HCT116 (cell line): ENCODE results near the gene MYCL. TPM values are rescaled to one million over a fixed set of nuclear protein-coding genes. Genes with fewer than 3 reads are reported as not detected.
A peak's percentile ranks its signal among the peaks of the same experiment; 100 is the strongest.

Experiments used
- ATAC-seq: fragments of 200-7000 bp; cut with Tn5 transposase; 2 replicates; pipeline ENCODE4 v1.9.1; 2020; ENCODE audit warnings: mild to moderate bottlenecking, moderate library complexity
- BruUV-seq: library from RNA; stranded (reverse); fragments of 400-500 nt; replicated peaks from 2 replicates; lab custom pipeline; 2021; lab: Mats Ljungman, UMichigan
- CTCF ChIA-PET: fragments of 300-600 bp; sonication (Branson Sonifier 250); formaldehyde crosslinking; loops from one replicate; lab custom pipeline; 2021; ENCODE audit warnings: antibody characterized with exemption; lab: Charles Lee
- POLR2A ChIA-PET: fragments of 300-600, 350-600 bp; sonication (Branson Sonifier 250); formaldehyde crosslinking; loops from one replicate; lab custom pipeline; 2021; ENCODE audit warnings: antibody characterized with exemption; lab: Charles Lee
- RAD21 ChIA-PET, 2 experiments: fragments of 300-600 bp; sonication (Branson Sonifier 250); formaldehyde crosslinking; loops; one replicate each; lab custom pipeline; 2023; ENCODE audit warnings: low total read pairs in 2 of 2; ENCODE audit not compliant: uncharacterized antibody in 2 of 2, unreplicated experiment in 2 of 2, low non-redundant PET in 1 of 2; lab: Charles Lee
- DNase-seq: peaks from one replicate; pipeline ENCODE4 v3.0.0-alpha.2; 2010; ENCODE audit warnings: low read depth, low spot score
- H2AFZ ChIP-seq: fragments of 200-600 bp; shearing (Covaris generic), sonication (generic); 2 replicates; pipeline ENCODE4 v1.6.1; 2017; ENCODE audit warnings: low read depth, mixed run types, mixed read lengths, antibody characterized with exemption, low read length; ENCODE audit not compliant: poor library complexity, severe bottlenecking
- H3K27ac ChIP-seq: 2 replicates; pipeline ENCODE4 v1.5.1; 2012; ENCODE audit warnings: low read depth, low read length
- H3K27me3 ChIP-seq: fragments of 200-600 bp; sonication (generic); 2 replicates; pipeline ENCODE4 v1.6.1; 2016; ENCODE audit warnings: mixed run types, low read length, mixed read lengths; ENCODE audit not compliant: insufficient read depth
- H3K36me3 ChIP-seq, 2 experiments: fragments of 200-500 bp in 1 of 2; fragments of 200-600 bp in 1 of 2; sonication (Bioruptor generic) in 1 of 2; sonication (generic) in 1 of 2; 2 replicates each; pipeline versions ENCODE4 v1.5.1 to v1.6.1; 2014 to 2016; ENCODE audit warnings: low read length in 2 of 2, inconsistent platforms in 1 of 2, mixed read lengths in 1 of 2, mixed run types in 1 of 2; ENCODE audit not compliant: insufficient read depth in 2 of 2, control insufficient read depth in 1 of 2
- H3K4me1 ChIP-seq, 2 experiments: fragments of 200-600 bp in 1 of 2; sonication (generic) in 1 of 2; 2 replicates each; pipeline versions ENCODE4 v1.5.1 to v1.6.1; 2012 to 2017; ENCODE audit warnings: low read length in 2 of 2, inconsistent platforms in 1 of 2, mild to moderate bottlenecking in 1 of 2, mixed read lengths in 1 of 2, mixed run types in 1 of 2, moderate library complexity in 1 of 2; ENCODE audit not compliant: insufficient read depth in 2 of 2, control insufficient read depth in 1 of 2
- H3K4me2 ChIP-seq: fragments of 200-600 bp; sonication (generic); 2 replicates; pipeline ENCODE4 v1.6.1; 2017; ENCODE audit warnings: mixed run types, low read length, mixed read lengths
- H3K4me3 ChIP-seq, 2 experiments: fragments of 200-600 bp in 1 of 2; sonication (generic) in 1 of 2; replicated peaks in 1 of 2; 2 replicates each; pipeline ENCODE4 v1.5.1; 2011 to 2016; ENCODE audit warnings: low read length in 2 of 2, control low read depth in 1 of 2, low read depth in 1 of 2, mild to moderate bottlenecking in 1 of 2, mixed read lengths in 1 of 2, mixed run types in 1 of 2
- H3K79me2 ChIP-seq: fragments of 200-600 bp; sonication (generic); 2 replicates; pipeline ENCODE4 v1.6.1; 2017; ENCODE audit warnings: mild to moderate bottlenecking, mixed run types, low read length, moderate library complexity, mixed read lengths; ENCODE audit not compliant: insufficient read depth
- H3K9ac ChIP-seq: fragments of 200-600 bp; sonication (generic); 2 replicates; pipeline ENCODE4 v1.6.1; 2016; ENCODE audit warnings: low read length, mixed read lengths
- H3K9me2 ChIP-seq: fragments of 200-600 bp; sonication (generic), shearing (Covaris generic); 2 replicates; pipeline ENCODE4 v1.6.1; 2017; ENCODE audit warnings: mixed run types, mild to moderate bottlenecking, moderate library complexity; ENCODE audit not compliant: insufficient read depth
- H3K9me3 ChIP-seq, 2 experiments: fragments of 200-500 bp in 1 of 2; fragments of 200-600 bp in 1 of 2; sonication (Bioruptor generic) in 1 of 2; sonication (generic) in 1 of 2; 2 replicates each; pipeline ENCODE4 v1.6.1; 2014 to 2017; ENCODE audit warnings: low read length in 2 of 2, mixed read lengths in 2 of 2, inconsistent platforms in 1 of 2, low read depth in 1 of 2, mild to moderate bottlenecking in 1 of 2, mixed run types in 1 of 2, moderate library complexity in 1 of 2; ENCODE audit not compliant: control insufficient read depth in 1 of 2, insufficient read depth in 1 of 2
- H4K20me1 ChIP-seq: fragments of 200-600 bp; sonication (generic), shearing (Covaris generic); 2 replicates; pipeline ENCODE4 v1.6.1; 2017; ENCODE audit warnings: mixed run types, mild to moderate bottlenecking, moderate library complexity; ENCODE audit not compliant: insufficient read depth
- CTCF ChIP-seq, 3 experiments: fragments of 200-600 bp in 1 of 3; sonication (generic) in 1 of 3; IDR thresholded peaks in 2 of 3; conservative IDR thresholded peaks in 1 of 3; 2 replicates each; pipeline ENCODE4 v1.5.1; 2012 to 2017; ENCODE audit warnings: low read depth in 2 of 3, low read length in 2 of 3, antibody characterized with exemption in 1 of 3, borderline replicate concordance in 1 of 3, control low read depth in 1 of 3, mild to moderate bottlenecking in 1 of 3, mixed read lengths in 1 of 3, mixed run types in 1 of 3, moderate library complexity in 1 of 3; ENCODE audit not compliant: insufficient read depth in 1 of 3
- FOSL1 ChIP-seq: IDR thresholded peaks from 2 replicates; pipeline ENCODE4 v1.6.1; 2012; ENCODE audit warnings: low read depth
- JUND ChIP-seq: IDR thresholded peaks from 2 replicates; pipeline ENCODE4 v1.6.1; 2012
- RAD21 ChIP-seq: IDR thresholded peaks from 2 replicates; pipeline ENCODE4 v1.6.1; 2012; ENCODE audit warnings: low read depth, mild to moderate bottlenecking
- TCF7L2 ChIP-seq: IDR thresholded peaks from 2 replicates; pipeline ENCODE4 v1.7.0; 2011; ENCODE audit warnings: borderline replicate concordance, inconsistent platforms; ENCODE audit not compliant: insufficient read depth, insufficient read length; ENCODE audit errors: extremely low read depth
- YY1 ChIP-seq: IDR thresholded peaks from 2 replicates; pipeline ENCODE4 v1.6.1; 2011; ENCODE audit warnings: low read length, low read depth, moderate library complexity, mild to moderate bottlenecking; ENCODE audit not compliant: insufficient replicate concordance; ENCODE audit errors: extremely low read depth
- ZBTB33 ChIP-seq: IDR thresholded peaks from 2 replicates; pipeline ENCODE4 v1.6.1; 2011; ENCODE audit warnings: mild to moderate bottlenecking, low read length, moderate library complexity; ENCODE audit not compliant: insufficient replicate concordance; ENCODE audit errors: extremely low read depth
- ZFX ChIP-seq: fragments of 450-650 bp; IDR thresholded peaks from 2 replicates; pipeline ENCODE4 v1.6.1; 2017
- intact Hi-C: fragments of 100-400 bp; cut with micrococcal nuclease; formaldehyde crosslinking; loops from 2 replicates; pipeline ENCODE4 v1.10.0; 2022
- total RNA-seq: library from RNA; stranded (reverse); gene quantifications from one replicate; pipeline ENCODE4 v1.2.1, GENCODE V29; 2021; ENCODE audit not compliant: unreplicated experiment

The MYCL gene
- total RNA-seq, 1 experiment from 2014 or later = 10.0 TPM

- no TSS peak for BruUV-seq
- no peaks in the 10 kb centered on the region; the same call in 1 of the 2 replicates for H3K27me3 ChIP-seq
- ATAC-seq = no peak
- H3K9me2 ChIP-seq = no peaks in the 10 kb centered on the region
- peaks cover 62% of the 10 kb centered on the region for H3K79me2 ChIP-seq
- CTCF ChIA-PET = no interaction called here
- POLR2A ChIA-PET = no interaction called here
- H3K27ac ChIP-seq = no peak overlapping the region
- peak overlapping the region; percentile 84 to 93 for H3K4me3 ChIP-seq
- H3K4me1 ChIP-seq = peaks cover 8 to 18% of the 10 kb centered on the region in 2 experiments; a peak in 3 of 4 replicates
- no peak overlapping the region for H2AFZ ChIP-seq
- RAD21 ChIA-PET = no interaction called here
- H3K36me3 ChIP-seq = peaks cover 0 to 3% of the 10 kb centered on the region in 2 experiments; a peak in 1 of 4 replicates
- TF ChIP-seq YY1 (no peak), ZBTB33 (no peak)
- intact Hi-C loops = no loop called here
- H3K4me2 ChIP-seq = peak overlapping the region; percentile 91
- no peaks in the 10 kb centered on the region for H3K9me3 ChIP-seq
- 0 out of 2 replicates have a peak, but pooled peaks cover 9% of the 10 kb centered on the region for H4K20me1 ChIP-seq
- H3K9ac ChIP-seq = peak overlapping the region; percentile 85
- DNase-seq = no peak
These were observed 19.6 kb downstream of the MYCL start for GRCh38 chr1:39882152-39882551.

GRCh38 chr1:39877980-39878956 lies 23.4 kb downstream of the MYCL start:
- H3K4me3 ChIP-seq = no peak overlapping the region
- no peak overlapping the region for H3K9ac ChIP-seq
- peaks cover 5% of the 10 kb centered on the region in 2 experiments; a peak in 2 of 4 replicates for H3K36me3 ChIP-seq
- H4K20me1 ChIP-seq = peaks cover 15% of the 10 kb centered on the region
- no peaks in the 10 kb centered on the region for H3K9me3 ChIP-seq
- ChIA-PET RAD21 (no interaction called here), POLR2A (no interaction called here), CTCF (no interaction called here)
- H3K27ac ChIP-seq = no peak overlapping the region
- H3K4me2 ChIP-seq = no peak overlapping the region
- intact Hi-C loops = no loop called here
- no peaks in the 10 kb centered on the region for H3K27me3 ChIP-seq
- no TSS peak for BruUV-seq
- DNase-seq (no peak), ATAC-seq (no peak)
- H3K79me2 ChIP-seq = peaks cover 100% of the 10 kb centered on the region
- peaks cover 4 to 10% of the 10 kb centered on the region in 2 experiments; a peak in 3 of 4 replicates for H3K4me1 ChIP-seq
- no peak overlapping the region for H2AFZ ChIP-seq
- no peaks in the 10 kb centered on the region for H3K9me2 ChIP-seq
- no peak for TF ChIP-seq CTCF (IDR thresholded peaks at IDR 0.05 in 2 of 3, conservative IDR thresholded peaks at IDR 0.05 in 1 of 3; ENCODE audit: borderline replicate concordance in 1 of 3, insufficient read depth in 1 of 3, low read depth in 2 of 3, low read length in 2 of 3)
- no peak for TF ChIP-seq YY1
- no peak for TF ChIP-seq ZFX
- no peak for TF ChIP-seq JUND
- TF ChIP-seq TCF7L2 = no peak
- TF ChIP-seq FOSL1 = no peak
- no peak for TF ChIP-seq RAD21
